Small intestine (tissue), 7 donors: ENCODE data around the gene MPRIP. TPM values are rescaled to one million over a fixed set of nuclear protein-coding genes. Genes with fewer than 3 reads are reported as not detected.

ENCODE experiments used
- DNase-seq, 2 donors: peaks; one replicate each; pipeline versions ENCODE4 v3.0.0 to v3.0.0-alpha.2; 2013
- FAIRE-seq: peaks from 2 replicates; lab custom pipeline; 2012; peaks lifted over from hg19 to GRCh38; lab: Jason Lieb, UNC
- H3K27ac ChIP-seq, 3 donors: one replicate each; pipeline ENCODE4 v1.5.1; 2013; ENCODE audit warnings: low read length in 2 of 3, mild to moderate bottlenecking in 2 of 3, control low read depth in 1 of 3, inconsistent platforms in 1 of 3, low read depth in 1 of 3, moderate library complexity in 1 of 3
- H3K27me3 ChIP-seq, 3 donors: one replicate each; pipeline ENCODE4 v1.6.1; 2013; ENCODE audit warnings: low read length in 3 of 3, inconsistent platforms in 1 of 3; ENCODE audit not compliant: control insufficient read depth in 3 of 3, insufficient read depth in 3 of 3
- H3K36me3 ChIP-seq, 3 donors: one replicate each; pipeline ENCODE4 v1.6.1; 2013; ENCODE audit warnings: low read length in 3 of 3, inconsistent platforms in 1 of 3, low read depth in 1 of 3, mild to moderate bottlenecking in 1 of 3, moderate library complexity in 1 of 3; ENCODE audit not compliant: control insufficient read depth in 3 of 3, insufficient read depth in 2 of 3
- H3K4me1 ChIP-seq, 3 donors: one replicate each; pipeline ENCODE4 v1.6.1; 2013; ENCODE audit warnings: low read length in 2 of 3, inconsistent platforms in 1 of 3, low read depth in 1 of 3, mild to moderate bottlenecking in 1 of 3, moderate library complexity in 1 of 3; ENCODE audit not compliant: control insufficient read depth in 3 of 3, insufficient read depth in 2 of 3
- H3K4me3 ChIP-seq, 3 donors: one replicate each; pipeline ENCODE4 v1.5.1; 2013; ENCODE audit warnings: low read length in 3 of 3, control low read depth in 1 of 3, inconsistent platforms in 1 of 3, low read depth in 1 of 3, mild to moderate bottlenecking in 1 of 3, moderate library complexity in 1 of 3
- H3K9me3 ChIP-seq, 2 donors: one replicate each; pipeline ENCODE4 v1.6.1; 2013; ENCODE audit warnings: low read depth in 1 of 2, low read length in 1 of 2; ENCODE audit not compliant: control insufficient read depth in 2 of 2, insufficient read depth in 1 of 2
- WGBS, 3 donors: extraction: QIAGEN DNeasy Blood & Tissue Kit; methylation state at CpG; one replicate each; pipeline ENCODE4 v1.1.7; 2013; 5-methylcytosine and 5-hydroxymethylcytosine counted together
- polyA plus RNA-seq, 4 donors: library from polyadenylated mRNA; stranded (reverse) in 3 of 4; unstranded in 1 of 4; fragments of 200-250 nt in 3 of 4; fragments of 120-200 nt in 1 of 4; gene quantifications; one replicate each; pipeline versions ENCODE4 v1.2.1 to v1.2.3, GENCODE V29; 2013
- donor health status: healthy with polysubstance abuse.
- donor health status: control.
- donor health status: control.
- donor health status: Bipolar disorder and iron deficiency.
- donor health status: healthy.

MPRIP gene
- polyA plus RNA-seq, 4 donors = 98.9 to 233 (median 190) TPM

DNA sequence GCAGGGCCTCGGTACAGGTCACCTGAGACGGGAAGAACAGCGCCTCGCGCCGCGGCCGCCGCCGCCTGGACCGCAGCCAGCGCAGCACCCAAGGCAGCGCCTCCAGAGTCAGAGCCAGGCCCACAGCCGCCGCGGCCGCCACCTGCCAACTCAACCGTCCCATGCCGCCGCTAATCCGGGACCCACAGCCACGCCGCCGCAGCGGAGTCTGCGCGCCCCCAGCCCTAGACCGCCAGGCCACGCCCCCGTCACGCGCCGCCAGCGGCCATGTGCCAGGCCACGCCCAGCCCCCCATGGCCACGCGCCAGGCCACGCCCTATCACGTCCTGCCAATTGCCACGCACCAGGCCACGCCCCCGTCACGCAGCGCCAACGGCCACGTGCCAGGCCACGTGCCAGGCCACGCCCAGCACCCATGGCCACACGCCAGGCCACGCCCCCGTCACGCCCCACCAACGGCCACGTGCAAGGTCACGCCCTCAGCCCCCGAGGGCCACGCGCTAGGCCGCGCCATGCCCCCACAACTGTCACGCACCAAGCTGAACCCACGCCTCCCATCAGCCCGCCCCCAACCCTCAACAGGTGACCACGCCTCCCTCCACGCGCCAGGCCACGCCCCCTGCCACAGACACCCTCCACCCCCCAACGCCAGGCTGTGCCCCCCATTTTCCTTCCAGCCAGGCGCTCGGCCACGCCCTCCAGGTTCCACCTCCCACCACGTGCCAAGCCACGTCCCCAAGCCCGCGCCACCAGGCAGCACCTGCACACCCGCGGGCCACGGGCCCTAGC, 164.1 kb downstream of the MPRIP start, which contains the start of gene PLD6:
Gene PLD6, minus strand, starts transcription at position 210 of the 789 bp plus-strand sequence. Its CDS starts 47 bp downstream, at position 163.
- Histone ChIP-seq H3K36me3 (peaks cover 0 to 41% (median 0%) of the 10 kb centered on the region in 3 donors), H3K27ac (peak within 1 kb of the TSS; percentile 10 to 36 (median 28)), H3K27me3 (no peaks in the 10 kb centered on the region), H3K4me1 (peaks cover 0 to 19% (median 4%) of the 10 kb centered on the region in 3 donors), H3K4me3 (peak within 1 kb of the TSS; percentile 28 to 63 (median 48)), H3K9me3 (peaks cover 0 to 3% of the 10 kb centered on the region in 2 donors)
- 10 to 19% (median 11%) methylated on average over 48 to 78 of the region's 78 CpGs for WGBS, 3 donors
- DNase-seq = peak; percentile 74 to 84
- FAIRE-seq = no peak

DNA sequence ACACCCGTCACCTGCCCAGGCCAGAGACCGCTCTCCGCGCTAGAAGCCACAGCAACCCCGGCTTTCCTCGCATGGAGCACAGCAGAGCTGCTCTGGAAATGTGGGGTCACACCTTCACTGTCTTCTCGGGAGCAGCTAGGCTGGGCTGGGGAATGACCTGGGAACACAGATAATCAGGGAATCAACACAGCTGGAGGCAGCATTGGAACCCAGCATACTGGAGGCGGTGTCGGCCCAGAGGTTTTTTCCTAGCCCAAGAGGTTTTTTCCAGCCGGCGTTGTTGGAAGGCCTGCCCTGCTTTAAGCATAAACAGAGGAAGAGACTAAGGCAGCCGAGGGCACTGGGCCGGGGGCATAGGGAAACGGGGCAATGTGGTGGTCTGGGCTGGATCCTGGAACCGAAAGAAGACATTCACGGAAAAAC, 164.7 kb downstream of the MPRIP start:
- 12 to 49% (median 27%) methylated on average over 16 of the region's 16 CpGs for WGBS, 3 donors
- Histone ChIP-seq H3K27me3 (no peaks in the 10 kb centered on the region), H3K4me1 (peaks cover 0 to 19% (median 4%) of the 10 kb centered on the region in 3 donors)

DNA sequence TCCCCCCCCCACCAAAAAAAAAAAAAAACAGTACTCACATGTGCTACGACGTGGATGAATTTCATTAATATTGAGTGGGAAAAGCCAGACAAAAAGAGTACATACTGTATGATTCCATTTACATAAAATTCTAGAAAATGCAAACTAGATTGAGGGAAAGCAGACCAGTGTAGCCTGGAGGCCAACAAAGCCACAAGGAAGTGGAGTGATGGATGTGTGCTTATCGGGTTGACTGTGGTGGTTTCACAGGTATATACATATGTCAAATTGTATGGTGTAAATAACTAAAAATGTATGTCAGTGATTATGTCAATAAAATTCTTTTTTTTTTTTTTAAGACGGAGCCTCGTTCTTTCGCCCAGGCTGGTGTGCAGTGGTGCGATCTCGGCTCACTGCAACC, 165.7 kb downstream of the MPRIP start:
- Histone ChIP-seq H3K9me3 (peaks cover 0 to 3% of the 10 kb centered on the region in 2 donors), H3K4me1 (peaks cover 0 to 19% (median 4%) of the 10 kb centered on the region in 3 donors), H3K4me3 (no peak overlapping the region), H3K27ac (no peak overlapping the region), H3K36me3 (peaks cover 0 to 31% (median 3%) of the 10 kb centered on the region in 3 donors), H3K27me3 (no peaks in the 10 kb centered on the region)
- 85 to 87% (median 85%) methylated on average over 8 of the region's 8 CpGs for WGBS, 3 donors
- FAIRE-seq = no peak
- no peak for DNase-seq

More for the DNA sequence above, 164.7 kb downstream of the MPRIP start:
- peak overlapping the region in 1 of 3 donors; percentile 48 for H3K4me3 ChIP-seq
- DNase-seq (peak in 1 of 2 donors; percentile 15), FAIRE-seq (no peak)
- H3K27ac ChIP-seq = peak overlapping the region; percentile 10 to 36 (median 28)
- H3K36me3 ChIP-seq = peaks cover 0 to 37% (median 0%) of the 10 kb centered on the region in 3 donors
- H3K9me3 ChIP-seq = peaks cover 0 to 3% of the 10 kb centered on the region in 2 donors

DNA sequence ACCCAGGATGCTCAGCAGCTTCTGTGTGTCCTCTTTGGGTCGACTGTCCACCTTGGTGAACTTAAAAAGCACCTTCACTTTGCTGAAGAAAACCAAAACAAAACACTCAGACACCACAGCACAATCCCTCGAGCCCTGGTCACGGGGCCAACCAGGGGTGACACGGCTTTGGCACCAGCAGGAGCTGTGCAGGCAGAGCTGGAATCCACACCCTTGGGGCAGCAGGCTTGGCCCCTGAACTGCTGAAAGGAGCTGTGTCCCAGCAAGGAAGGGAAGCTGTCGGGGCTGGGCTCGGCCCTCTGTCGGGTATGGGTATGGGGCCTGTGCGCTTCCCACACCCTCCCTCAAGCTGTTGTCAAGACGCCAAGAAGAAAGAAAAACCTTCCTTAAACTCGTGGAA, 171.5 kb downstream of the MPRIP start:
- Histone ChIP-seq H3K36me3 (peaks cover 5 to 71% (median 45%) of the 10 kb centered on the region in 3 donors), H3K27me3 (no peaks in the 10 kb centered on the region), H3K4me3 (no peak overlapping the region), H3K27ac (no peak overlapping the region), H3K9me3 (no peaks in the 10 kb centered on the region), H3K4me1 (no peaks in the 10 kb centered on the region)
- no peak for FAIRE-seq
- 84 to 87% (median 86%) methylated on average over 10 of the region's 10 CpGs for WGBS, 3 donors
- no peak for DNase-seq

DNA sequence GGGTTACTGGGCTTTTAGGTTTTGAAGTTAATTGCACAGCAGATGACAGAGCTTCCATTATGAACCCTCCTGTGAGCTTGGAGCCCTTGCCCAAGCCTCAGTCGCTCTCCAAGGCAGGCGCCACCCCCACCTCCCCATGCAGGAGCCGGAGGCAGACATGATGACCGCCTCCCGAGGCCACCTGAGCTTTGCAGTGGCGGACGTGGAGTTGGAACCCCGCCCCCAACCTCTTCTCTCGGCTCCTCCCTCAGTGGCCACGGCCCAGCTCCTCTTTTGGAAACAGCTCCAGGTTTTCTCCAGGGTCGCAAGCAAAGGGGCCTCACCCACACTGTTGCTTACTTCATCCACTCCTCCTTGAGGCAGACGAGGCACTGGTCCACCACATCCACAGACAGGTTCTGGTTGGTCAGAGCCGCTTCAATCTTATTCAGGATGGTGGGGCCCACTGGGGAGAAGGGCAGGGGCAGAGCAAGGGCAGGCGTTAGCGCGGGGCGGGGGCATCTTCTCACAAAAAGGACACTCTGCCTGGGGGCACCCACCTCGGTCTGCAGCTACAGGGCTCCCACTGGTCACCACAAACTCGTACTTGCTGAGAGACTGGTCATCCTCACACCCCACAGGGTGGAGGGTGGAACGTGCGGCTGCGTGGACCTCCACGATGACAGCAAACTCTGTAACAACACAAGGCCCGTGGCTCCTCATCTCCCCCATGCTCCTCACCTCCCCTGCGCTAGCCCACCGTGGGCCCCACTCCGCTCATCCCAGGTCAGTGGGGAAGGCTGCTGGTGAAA, 172.6 kb downstream of the MPRIP start:
- Histone ChIP-seq H3K4me3 (no peak overlapping the region), H3K27me3 (no peaks in the 10 kb centered on the region), H3K27ac (no peak overlapping the region), H3K9me3 (no peaks in the 10 kb centered on the region), H3K4me1 (no peaks in the 10 kb centered on the region), H3K36me3 (peaks cover 11 to 81% (median 45%) of the 10 kb centered on the region in 3 donors)
- no peak for DNase-seq
- no peak for FAIRE-seq
- 90 to 93% (median 91%) methylated on average over 27 of the region's 27 CpGs for WGBS, 3 donors

DNA sequence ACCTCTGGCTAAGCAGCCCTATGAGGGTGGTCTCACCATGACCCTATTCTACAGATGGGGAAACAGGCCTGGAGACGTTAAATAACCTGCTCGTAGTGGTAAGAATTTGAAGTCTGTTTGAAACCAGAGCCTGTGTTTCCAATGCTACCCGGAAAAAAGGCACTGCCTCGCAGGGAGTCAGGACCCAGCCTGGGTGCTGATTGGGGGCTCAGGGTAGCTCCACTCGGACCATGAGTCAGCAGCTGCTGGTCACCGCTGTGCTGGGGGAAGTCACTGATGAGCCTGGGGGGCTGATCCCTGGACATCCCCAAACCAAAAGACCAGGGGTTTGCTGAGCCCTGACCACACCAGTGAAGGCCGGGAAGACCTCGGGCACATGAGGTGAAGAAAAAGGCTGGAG, 173.3 kb downstream of the MPRIP start:
- Histone ChIP-seq H3K4me3 (no peak overlapping the region), H3K27ac (no peak overlapping the region), H3K9me3 (no peaks in the 10 kb centered on the region), H3K36me3 (peaks cover 11 to 83% (median 45%) of the 10 kb centered on the region in 3 donors), H3K4me1 (no peaks in the 10 kb centered on the region), H3K27me3 (no peaks in the 10 kb centered on the region)
- 89 to 94% (median 93%) methylated on average over 8 of the region's 8 CpGs for WGBS, 3 donors
- DNase-seq (no peak), FAIRE-seq (no peak)

DNA sequence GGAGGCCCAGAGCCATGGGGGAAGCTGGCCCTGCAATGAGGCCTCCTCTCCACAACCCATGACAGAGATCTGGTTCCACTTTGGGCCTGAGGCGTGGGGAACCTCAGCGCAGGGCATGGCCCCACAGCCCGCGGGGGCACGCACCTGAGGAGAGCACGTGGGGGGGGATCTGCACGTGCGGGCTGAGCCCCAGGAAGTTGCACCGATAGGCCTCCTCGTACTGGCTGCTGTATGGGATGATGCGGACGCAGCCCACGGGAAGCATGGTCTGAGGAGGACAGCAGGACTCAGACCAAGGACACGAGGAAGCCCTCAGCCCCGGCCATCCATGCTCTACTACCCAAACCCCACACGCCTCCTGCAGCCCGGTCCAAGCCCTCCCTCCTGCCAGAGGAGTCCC, 174.0 kb downstream of the MPRIP start:
- Histone ChIP-seq H3K4me3 (no peak overlapping the region), H3K27me3 (no peaks in the 10 kb centered on the region), H3K27ac (no peak overlapping the region), H3K36me3 (peaks cover 11 to 84% (median 45%) of the 10 kb centered on the region in 3 donors), H3K9me3 (no peaks in the 10 kb centered on the region), H3K4me1 (no peaks in the 10 kb centered on the region)
- FAIRE-seq = no peak
- 94% methylated on average over 17 of the region's 17 CpGs for WGBS, 3 donors
- no peak for DNase-seq

DNA sequence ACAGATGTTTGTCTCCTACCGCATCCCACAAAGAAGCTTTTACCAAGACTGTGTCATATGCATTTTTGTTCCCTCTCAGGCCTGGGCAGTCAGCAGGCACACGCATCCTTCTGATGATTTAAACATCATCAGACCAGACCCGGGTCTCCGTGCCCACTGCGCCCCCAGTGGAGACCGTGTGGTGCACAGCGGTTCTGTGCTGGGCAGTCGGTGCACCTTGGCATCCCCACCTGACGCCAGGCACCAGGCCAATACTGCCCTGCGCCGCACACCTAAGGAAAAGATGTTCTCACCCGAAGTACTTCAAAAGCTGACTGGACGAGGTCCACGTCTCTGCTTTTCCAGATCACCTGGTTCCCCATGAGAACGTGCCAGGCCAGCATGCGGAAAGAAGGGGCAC, 174.5 kb downstream of the MPRIP start:
- Histone ChIP-seq H3K36me3 (peaks cover 11 to 87% (median 51%) of the 10 kb centered on the region in 3 donors), H3K27ac (no peak overlapping the region), H3K27me3 (no peaks in the 10 kb centered on the region), H3K9me3 (no peaks in the 10 kb centered on the region), H3K4me3 (no peak overlapping the region), H3K4me1 (no peaks in the 10 kb centered on the region)
- FAIRE-seq = no peak
- 84 to 92% (median 90%) methylated on average over 16 of the region's 16 CpGs for WGBS, 3 donors
- no peak for DNase-seq
